Mesenteric fat pad (tissue), 1 donor: ENCODE data around the gene CRTAP. TPM values are rescaled to one million over a fixed set of nuclear protein-coding genes. Genes with fewer than 3 reads are reported as not detected.
"Not testable (repeated sequence)": the region's sequence is repeated elsewhere in the genome, so short reads cannot be mapped to it uniquely, and the experiment has no call there.

ENCODE experiments used
- DNase-seq: peaks from one replicate; pipeline ENCODE4 v3.0.0-alpha.2; 2020; ENCODE audit warnings: low spot score
- total RNA-seq: library from RNA; stranded (reverse); fragmentation: NEBNext Ultra II Directional; extraction: Animal tissue kit (Norgen Biotek cat#: 25700); gene quantifications from one replicate; pipeline ENCODE4 v1.2.1, GENCODE V29; 2021
- donor health status: DM: yes; HTN: yes; CAD: no.

CRTAP gene
- total RNA-seq, 1 donor from 2014 or later, result 371 TPM

DNA sequence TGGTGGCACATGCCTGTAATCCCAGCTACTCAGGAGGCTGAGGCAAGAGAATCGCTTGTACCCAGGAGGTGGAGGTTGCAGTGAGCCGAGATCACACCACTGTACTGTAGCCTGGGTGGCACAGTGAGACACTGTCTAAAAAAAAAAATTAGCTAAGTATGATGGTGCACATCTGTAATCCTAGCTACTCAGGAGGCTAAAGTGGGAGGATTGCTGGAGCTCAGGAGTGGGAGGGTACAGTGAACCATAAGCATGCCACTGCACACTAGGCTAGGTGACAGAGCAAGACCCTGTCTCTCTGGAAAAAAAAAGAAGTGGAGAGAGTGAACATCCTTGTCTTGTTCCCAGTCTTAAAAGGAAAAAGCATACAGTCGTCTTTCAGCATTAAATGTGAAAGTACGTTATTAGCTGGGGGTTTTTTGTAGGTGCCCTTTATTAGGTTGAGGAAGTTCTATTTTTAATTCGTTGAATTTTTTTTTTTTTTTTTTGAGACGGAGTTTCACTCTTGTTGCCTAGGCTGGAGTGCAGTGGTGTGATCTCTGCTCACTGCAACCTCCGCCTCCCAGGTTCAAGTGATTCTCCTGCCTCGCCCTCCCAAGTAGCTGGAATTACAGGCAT lies 25.3 kb downstream of the CRTAP start:
- not testable (repeated sequence) for DNase-seq

DNA sequence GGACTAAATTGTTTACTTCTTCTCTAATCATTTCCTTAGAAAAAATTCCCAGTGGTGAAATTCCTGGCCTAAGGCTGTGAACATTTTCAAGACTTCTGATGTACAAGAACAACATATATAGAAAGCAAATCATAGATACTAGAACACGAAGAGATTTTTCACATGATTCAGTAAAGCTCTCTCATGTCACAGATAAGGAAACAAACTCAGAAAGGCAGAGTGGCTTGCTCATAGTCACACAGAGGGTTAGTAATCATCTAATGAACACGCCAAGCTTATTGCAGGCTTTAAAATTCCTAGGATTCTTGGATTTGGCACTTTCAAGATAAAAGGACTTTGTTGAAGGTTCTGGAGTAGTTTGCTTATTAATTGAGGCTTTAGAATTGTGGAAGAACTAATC lies 26.2 kb downstream of the CRTAP start:
- DNase-seq, result no peak

DNA sequence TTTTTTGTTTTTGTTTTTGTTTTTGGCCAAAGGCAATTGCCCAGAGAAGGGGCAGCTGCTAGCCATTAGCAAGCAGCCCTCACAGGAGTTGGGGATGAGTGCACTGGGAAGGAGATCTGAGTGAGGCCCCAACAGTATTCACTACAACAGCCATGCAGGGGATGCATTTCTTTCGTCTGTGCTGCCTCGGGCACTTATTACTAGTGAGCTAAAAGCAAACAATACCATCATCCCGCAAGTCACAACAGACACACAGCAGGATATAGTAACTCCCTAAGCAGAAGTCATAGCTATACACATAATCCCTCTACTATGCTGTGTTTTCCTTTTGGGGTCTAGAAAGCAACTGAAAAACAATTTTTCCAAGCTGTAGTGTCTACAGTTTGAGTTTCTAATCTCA lies 27.2 kb downstream of the CRTAP start:
- DNase-seq, result no peak

DNA sequence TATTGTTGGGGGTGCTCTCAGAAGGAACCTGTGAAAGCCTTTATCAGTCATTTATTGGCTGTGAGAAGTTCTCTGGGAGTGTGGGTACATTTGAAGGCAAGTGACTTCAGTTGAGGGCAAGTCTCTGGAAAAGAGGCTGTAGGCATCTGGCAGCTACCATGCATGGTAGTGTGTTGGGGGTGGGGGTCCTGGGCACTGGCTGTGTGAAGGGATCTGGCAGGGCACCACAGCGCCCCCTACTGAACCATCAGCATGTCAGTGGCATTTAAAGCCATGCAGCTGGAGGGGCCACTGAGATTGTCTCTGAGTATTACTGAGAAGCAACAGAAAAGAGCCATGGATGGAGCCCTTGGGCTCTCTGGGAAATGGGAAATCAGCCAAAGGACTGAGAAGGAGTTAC lies 30.6 kb downstream of the CRTAP start:
- DNase-seq, result no peak

DNA sequence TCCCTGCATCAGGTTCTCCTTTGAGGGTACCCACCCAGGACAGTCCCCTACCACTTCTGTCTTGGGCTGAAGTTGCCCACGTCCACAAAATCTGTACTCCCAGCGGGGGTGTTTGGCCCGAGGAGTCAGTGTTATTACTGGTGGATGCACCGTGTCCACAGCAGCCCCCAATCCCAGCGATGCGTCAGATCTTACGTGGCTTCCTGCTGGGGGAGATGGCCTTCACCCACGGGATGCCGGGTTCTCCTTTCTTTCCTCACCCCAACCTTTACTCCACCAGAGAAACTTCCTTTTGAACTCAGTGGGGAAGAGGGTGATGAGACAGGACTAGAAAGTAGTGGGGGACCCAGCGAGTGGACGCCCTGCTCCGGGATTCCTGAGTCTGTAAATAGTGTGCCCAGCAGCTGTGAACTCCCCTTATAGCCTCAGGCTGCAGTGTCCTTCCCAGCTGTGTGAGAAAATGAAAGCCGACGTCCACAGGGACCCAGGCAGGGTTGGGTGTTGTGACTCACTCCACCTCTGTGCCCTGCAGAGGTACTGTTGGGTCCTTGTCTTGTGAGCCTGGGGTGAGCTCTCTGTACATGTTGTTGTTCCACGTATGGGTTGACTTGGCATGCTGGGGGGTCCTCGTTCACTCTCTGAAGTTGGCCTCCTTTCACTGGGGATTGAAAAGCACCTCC lies 31.5 kb downstream of the CRTAP start:
- no peak for DNase-seq

DNA sequence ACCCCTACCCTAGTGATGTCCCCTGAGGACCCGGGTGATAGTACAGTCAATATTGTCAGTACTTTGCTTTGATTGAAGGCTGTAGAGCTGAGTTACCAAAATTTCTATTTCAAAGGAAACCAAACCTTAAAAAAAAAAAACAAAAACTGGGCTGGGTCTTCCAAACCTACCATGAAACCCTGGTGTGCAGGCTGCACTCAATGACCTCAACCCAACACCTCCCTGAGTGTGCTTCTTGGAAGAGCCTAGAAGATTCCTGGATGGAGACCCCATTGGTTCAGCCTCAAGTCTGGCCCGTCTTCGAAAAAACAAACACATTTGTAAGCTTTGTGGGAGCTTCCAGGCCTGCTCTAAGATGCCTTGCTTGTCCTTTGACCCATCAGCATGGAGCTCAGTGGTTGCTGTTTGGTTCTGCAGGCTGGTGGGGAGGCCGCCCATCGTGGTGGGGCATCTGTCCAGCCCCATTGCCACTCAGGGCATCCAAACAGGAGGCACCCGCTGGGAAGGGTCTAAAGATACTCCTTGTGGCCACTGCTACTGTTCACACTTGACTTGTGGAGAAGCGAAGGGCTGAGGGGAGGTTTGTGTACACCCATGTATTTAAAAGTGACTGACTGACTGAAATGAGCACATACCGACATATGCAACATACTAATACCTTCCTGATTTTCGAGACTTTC lies 32.2 kb downstream of the CRTAP start:
- DNase-seq, result no peak

DNA sequence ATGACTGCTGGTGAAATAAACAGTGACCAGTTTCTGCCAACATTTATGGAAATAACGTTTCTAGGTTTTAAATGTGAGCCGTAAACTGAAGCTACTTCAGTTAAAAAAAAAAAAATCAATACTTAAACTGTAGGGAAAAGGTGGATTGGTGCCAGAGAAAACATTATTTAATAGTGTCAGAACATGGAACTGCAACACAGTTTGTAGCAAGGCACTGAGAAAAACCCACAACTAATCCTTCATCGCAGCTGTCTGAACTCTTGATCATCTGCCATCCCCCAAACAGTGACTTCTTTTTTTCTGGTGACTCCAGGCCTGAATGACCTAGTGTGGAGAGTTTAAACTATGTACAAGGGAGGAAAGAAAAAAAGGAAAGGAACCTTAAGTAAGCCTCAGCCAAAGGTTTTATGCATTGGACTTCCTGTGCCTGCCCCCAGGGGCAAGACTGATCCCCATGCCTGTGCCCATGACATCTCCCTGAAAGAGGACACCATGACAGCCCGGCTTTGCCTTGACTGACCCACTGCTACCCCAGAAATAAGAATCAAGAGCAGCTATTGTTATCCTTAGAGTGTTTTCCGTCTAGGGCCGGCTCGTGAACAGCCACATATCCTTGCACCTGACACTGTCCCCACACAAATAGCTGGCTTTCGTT lies 33.1 kb downstream of the CRTAP start:
- DNase-seq, result no peak

DNA sequence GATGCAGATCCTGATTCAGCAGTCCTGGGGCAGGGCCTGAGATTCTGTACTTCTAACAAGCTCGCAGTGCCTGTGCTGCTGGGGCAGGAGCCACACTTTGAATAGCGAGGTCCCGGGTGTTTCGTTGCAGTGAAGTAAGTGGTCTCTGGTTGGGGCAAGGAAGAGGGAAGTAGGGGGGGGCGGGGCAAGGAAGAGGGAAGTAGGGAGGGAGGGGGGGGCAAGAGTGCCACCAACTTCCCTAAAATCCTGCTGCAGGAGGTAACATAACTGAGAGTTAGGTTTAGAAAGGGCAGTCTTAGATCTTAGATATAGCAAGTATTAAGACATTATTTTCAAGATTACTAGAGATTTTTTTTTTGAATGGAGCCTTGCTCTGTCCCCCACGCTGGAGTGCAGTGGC lies 35.5 kb downstream of the CRTAP start:
- DNase-seq, result no peak

DNA sequence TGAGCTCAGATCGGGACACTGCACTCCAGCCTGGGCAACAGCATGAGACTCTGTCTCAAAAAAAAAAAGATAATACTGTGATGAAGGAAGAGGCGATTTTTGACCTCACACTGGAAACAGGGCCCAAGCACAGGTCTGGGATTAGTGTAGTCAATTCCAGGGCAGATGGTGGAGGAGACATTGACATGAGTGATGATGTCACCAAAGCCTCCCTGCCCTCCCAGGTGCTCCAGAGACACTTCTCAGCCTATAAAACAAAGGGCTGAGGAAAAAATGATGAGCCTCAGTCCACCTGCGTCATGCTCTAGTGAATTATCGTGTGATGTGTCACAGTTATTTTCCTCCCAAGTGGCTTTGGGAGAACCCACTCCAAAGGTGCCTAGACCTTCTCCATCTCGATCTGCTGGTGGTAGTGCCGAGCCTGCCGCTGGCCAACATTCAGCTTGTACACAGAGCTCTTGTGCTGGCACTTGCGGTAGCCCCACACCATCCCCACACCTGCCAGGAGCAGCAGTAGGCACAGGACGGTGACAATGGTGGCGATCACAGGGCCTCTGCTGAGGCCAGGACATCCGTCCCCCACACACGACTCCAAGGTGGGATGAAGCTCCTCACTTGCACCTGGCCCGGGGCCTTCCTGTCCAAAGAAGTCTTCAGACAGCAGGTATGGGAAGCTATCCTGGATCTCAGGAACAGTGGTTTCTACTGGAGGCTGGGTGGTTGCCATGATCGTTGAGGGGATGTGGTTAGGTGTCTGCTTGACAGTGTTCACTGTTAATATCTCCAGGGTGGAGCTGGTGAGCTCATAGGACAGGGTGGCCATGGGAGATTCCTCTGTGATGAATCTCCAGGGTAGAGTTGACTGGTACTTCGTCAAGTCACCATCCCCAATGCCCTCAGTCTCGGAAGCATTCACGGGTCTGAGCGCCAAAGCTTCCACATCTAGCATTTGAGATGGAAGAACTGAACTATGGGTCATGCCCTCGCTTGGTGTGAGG lies 38.8 kb downstream of the CRTAP start:
- no peak for DNase-seq

DNA sequence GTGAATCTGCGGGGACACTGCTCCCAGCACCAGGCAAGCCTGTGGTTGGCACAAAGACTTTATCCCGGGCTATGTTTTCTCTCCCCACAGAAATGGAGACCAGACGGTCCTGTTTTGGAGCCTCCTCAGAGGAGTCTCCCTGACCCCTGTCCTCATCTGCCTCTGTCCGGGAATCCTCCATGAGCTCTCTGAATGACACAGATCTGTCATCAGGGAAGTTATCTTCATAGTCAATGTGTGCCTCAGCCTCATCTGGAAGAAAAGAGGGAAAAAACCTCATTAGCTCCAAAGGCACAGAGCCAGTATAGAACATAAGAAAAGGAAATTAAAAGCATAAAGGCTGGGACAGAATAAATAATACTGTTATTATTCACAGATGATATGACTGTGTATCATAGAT lies 40.0 kb downstream of the CRTAP start:
- DNase-seq, result no peak

DNA sequence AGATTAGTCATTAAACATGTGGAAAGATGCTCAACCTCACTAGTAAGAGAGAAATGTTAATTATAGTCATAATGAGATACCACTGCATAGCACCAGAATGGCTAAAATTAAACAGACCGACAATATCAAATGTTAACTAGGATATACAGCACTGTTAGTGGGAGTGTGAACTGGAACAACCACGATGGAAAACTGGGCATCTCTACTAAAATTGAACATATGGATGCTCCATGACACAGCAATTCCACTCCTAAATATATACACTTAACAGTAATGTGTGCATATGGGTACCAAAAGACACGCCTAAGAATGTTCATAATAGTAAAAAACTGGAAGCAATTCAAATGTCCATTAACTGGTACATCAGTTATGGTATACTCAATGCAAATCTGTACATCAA lies 41.5 kb downstream of the CRTAP start:
- no peak for DNase-seq

DNA sequence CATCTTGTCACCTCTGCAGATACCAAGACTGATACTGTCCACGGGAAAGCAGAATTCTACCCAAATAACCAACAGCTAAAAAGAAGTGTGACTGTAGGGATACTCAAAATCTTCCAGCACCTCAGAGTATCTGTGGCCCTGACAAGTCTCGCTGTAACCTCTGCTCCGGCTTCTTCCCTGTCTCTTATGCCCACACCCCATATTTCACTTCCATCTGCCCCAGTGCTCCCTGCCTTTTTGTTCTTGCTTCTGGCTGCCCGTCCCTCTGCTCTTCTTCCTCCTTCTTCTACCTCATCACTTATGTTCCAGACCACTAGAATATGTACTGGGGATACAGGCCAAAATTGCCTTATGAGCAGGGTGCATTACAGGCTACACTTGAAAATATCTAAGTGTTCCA lies 45.4 kb downstream of the CRTAP start:
- DNase-seq, result no peak

DNA sequence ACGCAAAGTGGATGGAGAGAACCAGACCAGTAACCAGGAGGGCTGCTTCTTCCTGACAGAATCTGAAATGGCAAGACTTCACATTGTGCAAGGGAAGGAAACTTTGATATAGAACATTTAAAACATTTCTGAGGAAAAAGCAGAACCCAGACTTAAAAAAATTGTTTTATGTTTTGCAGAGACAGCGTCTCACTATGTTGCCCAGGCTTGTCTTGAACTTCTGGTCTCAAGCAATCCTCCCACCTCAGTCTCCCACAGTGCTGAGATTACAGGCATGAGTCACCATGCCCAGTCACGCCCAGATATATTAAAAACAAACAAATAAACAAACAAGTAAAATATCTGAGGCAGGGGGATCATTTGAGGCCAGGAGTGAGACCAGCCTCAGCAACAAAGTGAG lies 46.2 kb downstream of the CRTAP start:
- DNase-seq, result no peak

DNA sequence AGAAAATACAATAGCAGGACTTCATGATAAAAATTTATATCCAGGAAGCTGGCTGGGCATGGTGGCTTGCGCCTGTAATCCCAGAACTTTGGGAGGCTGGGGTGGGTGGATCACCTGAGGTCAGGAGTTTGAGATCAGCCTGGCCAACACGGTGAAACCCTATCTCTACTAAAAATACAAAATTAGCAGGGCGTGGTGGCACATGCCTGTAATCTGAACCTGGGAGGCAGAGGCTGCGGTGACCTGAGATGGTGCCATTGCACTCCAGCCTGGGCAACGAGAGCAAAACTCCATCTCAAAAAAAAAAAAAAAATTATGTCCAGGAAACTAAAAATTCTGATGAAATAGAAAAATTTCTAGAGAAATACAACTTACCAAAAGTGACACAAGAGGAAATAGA lies 48.8 kb downstream of the CRTAP start:
- DNase-seq, result not testable (repeated sequence)

DNA sequence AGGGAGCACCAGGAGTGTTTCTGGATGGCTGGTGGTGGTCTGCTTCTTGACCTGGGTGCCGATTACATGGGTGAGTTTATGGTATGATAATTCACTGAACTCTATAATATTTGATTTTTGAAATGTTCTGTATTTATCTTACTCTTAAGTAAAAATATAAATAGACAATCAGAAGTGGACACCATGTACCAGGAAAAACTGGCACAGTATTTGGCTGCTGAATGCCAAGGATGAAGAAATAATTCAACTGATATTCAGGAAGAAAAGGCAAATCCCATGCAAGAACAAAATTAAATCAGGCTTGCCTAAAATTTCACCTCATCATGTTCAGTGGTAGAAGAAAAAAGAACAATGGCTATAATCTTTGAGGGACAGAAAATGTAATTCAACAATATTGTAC lies 51.6 kb downstream of the CRTAP start:
- DNase-seq, result no peak

DNA sequence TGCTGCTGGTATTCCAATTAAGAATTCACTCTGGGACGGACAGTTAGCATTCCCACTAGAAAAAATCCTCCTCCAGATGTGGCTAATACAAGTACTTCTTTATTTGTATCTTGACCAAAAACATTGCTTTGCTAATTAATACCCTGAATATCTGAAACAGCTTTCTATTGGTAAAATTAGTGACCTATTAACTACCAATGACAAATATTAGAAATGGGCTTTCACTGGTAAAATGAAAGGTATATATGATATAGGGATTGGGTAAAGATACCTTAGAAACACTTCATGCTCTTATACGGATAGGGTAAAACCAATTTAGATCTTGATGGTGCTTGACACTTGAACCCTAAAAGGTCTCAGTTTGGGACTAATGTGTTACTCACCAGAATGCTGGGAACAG lies 52.3 kb downstream of the CRTAP start:
- no peak for DNase-seq

DNA sequence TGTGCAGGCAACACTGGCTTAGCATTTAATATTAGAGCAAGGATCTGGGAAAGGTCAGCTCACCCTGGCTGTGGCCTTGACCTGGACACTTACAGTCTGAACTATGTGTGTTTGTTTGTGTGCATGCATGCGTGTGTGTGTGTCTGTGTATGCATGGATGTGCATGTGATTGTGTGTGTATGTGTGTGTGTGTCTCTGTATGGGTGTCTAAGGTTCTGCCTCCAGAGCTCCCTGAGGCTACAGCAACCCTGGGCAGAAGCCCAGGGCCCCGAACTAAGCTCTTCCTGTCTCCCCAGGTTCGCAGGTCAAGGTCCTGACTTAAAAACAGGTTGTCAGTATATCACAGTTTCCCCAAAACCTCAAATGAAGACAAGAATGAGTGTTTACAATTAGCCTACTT lies 53.5 kb downstream of the CRTAP start:
- no peak for DNase-seq

DNA sequence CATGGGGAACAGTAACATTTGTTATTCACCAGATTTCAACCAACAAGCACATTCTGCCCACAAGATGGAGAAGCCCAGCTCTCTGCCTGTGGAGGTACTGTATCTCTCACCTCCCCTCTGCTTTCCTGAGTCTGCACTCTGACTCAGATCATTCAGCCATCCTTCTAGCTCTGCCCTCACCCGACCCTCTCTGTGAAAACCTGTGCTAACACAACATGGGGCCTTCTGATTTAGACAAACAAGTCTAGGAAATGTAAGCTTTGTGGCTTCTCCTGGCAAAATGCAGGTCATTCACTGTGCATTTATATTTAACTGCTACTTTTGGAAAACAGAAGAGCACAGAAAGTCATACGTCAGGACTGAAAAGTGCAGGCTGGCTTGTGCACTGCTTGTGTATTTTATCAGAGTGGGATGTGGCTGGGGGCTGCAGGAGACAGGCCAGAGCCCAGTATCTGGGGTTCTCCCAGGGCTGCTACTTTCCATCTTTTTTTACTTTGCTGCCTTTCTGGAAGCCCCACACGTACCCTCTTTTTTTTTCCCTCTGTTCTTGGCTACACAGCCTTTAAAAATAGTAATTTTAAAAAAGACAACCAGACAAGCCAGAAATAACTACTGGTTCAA lies 54.0 kb downstream of the CRTAP start:
- DNase-seq, result no peak

DNA sequence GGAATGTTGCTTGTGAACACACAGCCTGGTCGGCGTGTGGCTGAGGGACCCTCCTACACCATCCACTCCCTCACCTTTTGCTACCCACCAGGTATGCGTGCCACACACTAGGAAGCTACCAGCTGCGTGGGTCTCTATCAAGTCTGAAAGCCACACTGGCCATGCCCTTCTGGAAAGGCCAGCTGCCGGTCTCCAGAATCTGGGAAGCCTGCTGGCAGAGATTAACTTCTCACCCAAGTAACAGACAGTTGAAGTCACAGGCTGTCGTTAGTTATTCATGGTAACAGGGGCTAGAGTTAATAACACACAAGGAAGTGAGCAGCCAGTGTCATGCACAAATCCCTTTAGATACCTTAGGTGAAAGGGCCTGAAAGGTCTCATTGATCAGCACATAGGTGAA lies 56.7 kb downstream of the CRTAP start:
- DNase-seq, result no peak

DNA sequence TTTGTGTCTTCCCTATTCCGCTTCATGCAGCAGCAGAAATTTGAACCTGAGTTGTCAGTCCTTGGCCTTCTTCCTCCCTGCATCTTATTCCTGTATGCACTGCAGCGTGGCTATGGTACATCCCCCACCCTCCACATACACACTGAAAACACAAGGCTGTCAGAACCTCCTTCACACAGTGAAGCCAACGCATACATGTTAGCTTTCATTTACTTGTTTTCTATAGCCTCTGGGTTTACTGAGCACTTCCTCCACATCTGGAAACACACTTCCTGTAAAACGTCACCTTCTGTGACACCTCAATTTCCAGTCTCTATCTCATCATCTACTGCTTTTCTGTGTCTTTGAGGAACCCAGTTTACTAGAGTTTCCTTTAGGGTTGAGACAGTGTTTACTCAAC lies 57.8 kb downstream of the CRTAP start:
- DNase-seq, result no peak

DNA sequence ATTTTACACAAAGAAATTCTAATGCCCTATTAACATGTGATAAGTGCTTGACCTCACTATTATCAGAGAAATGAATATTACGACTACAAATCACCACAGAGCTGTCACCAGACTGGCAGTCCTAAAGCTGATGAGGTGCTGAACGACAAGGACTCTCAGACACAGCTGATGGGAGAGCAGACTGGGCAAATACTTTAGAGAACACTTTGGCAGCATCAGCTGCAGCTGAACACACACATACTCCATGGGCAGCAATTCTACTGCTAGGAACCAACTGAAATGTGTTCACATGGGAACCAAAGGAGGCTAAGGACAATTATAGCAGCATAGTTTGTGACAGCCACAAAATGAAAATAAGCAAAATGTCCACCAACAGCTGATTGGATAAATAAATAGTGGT lies 59.3 kb downstream of the CRTAP start:
- no peak for DNase-seq
